ENCODE results near the gene SOX12.
"Not testable (repeated sequence)": the region's sequence is repeated elsewhere in the genome, so short reads cannot be mapped to it uniquely, and the experiment has no call there.

SOX12 gene

DNA sequence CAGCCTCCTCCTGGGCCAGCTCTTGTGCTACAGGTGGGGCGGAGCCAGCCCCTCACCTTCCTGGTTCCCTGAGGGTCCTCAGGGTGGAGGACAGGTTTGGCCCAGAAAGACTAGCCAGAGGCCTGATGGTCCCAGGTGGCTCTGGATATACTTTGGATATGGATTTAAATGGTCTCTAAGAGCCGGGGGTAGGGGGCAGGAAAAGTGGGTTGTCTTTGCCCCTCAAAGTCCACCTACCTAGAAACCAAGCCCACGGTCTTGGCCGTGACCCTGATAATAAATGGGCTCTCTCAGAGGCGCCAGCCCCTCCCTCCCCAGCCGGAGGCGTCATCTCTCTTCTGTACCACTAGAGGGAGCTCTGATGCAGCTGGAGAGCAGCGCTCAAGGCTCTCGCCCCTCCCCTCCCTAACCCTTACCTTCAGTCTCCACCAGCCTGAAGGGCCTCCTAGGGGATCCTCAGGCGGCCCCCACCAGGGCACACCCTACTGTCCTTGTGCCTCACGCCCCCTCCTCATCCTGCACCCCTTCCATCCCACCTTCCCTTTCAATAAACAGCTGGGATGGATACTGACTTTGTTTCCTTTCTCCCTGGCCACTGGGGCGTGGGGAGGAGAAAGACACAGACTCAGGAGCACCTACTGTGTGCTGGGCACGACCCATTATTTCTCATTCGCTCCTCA lies 29.1 kb downstream of the SOX12 start:
- Histone ChIP-seq H3K27me3 (ENCODE audit: insufficient read depth, poor library complexity, severe bottlenecking) (no peaks in the 10 kb centered on the region), H3K27ac (replicated peaks) (no peak overlapping the region), H3K4me3 (replicated peaks; ENCODE audit: insufficient read depth, low read length) (no peak overlapping the region)
- DNase-seq (ENCODE audit: low read depth in 1 of 2, low spot score in 1 of 2), result peak in 1 of 2 experiments; percentile 76
- no peak for TF ChIP-seq REST (IDR thresholded peaks at IDR 0.05; ENCODE audit: insufficient replicate concordance, low read depth)
- TF ChIP-seq CTCF (IDR thresholded peaks at IDR 0.05; ENCODE audit: insufficient read depth, low read length), result peak; percentile 96
- TF ChIP-seq GABPA (IDR thresholded peaks at IDR 0.05; ENCODE audit: low read depth), result no peak
- no peak for TF ChIP-seq POLR2AphosphoS5 (IDR thresholded peaks at IDR 0.05; ENCODE audit: low read depth)
- TF ChIP-seq SPI1 (IDR thresholded peaks at IDR 0.05; ENCODE audit: borderline replicate concordance, low read depth), result no peak

DNA sequence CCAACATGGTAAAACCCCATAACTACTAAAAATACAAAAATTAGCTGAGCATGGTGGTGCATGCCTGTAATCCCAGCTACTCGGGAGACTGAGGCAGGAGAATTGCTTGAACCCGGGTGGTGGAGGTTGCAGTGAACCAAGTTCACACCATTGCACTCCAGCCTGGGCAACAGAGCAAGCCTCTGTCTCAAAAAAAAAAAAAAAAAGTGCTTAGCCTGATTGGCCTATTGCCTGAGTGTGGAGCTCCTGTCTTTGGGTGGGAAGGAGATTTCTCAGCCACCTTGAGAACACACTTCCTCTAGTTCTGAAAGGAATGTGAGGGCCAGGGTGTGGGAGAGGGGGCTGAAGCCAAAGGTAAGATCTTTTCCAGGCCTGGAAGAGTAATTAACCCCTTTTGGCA lies 30.8 kb downstream of the SOX12 start:
- H3K27ac ChIP-seq (replicated peaks); H3K27me3 ChIP-seq (ENCODE audit: insufficient read depth, poor library complexity, severe bottlenecking); H3K4me3 ChIP-seq (replicated peaks; ENCODE audit: insufficient read depth, low read length); DNase-seq (ENCODE audit: low read depth in 1 of 2, low spot score in 1 of 2): not testable (repeated sequence)

DNA sequence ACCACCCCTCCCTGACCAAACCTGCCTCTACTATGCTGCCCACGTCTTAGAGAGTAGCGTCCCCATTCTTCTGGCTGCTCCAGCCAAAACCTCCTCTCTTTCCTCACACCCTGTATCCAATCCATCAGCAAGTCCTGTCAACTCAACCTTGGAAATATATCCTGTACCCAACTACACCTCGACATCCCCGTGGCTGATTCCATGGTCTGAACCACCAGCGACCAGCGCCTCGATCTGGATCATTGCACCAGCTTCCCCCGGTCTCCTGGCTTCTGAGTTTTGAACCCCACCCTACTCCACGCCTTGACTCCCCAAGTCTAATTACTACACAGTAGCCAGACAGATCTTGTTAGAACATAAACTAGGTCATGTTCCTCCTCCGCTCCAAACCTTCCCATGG lies 31.4 kb downstream of the SOX12 start:
- H3K4me3 ChIP-seq (replicated peaks; ENCODE audit: insufficient read depth, low read length), result no peak overlapping the region
- no peaks in the 10 kb centered on the region for H3K27me3 ChIP-seq (ENCODE audit: insufficient read depth, poor library complexity, severe bottlenecking)
- H3K27ac ChIP-seq (replicated peaks), result no peak overlapping the region
- no peak for DNase-seq (ENCODE audit: low read depth in 1 of 2, low spot score in 1 of 2)
- TF ChIP-seq CTCF (IDR thresholded peaks at IDR 0.05; ENCODE audit: insufficient read depth, low read length), result no peak

GRCh38 chr20:358891-359555 lies 33.7 kb downstream of the SOX12 start:
- no peak for DNase-seq (ENCODE audit: low read depth in 1 of 2, low spot score in 1 of 2)
- H3K27ac ChIP-seq (replicated peaks), result no peak overlapping the region

More at GRCh38 chr20:358891-359555, 33.7 kb downstream of the SOX12 start:
- no peak for TF ChIP-seq CTCF (IDR thresholded peaks at IDR 0.05; ENCODE audit: insufficient read depth, low read length)
- no peak for TF ChIP-seq GABPA (IDR thresholded peaks at IDR 0.05; ENCODE audit: low read depth)
- Histone ChIP-seq H3K27me3 (ENCODE audit: insufficient read depth, poor library complexity, severe bottlenecking) (no peaks in the 10 kb centered on the region), H3K4me3 (replicated peaks; ENCODE audit: insufficient read depth, low read length) (no peak overlapping the region)

Measured in HL-60 (cell line).